SH-SY5Y (cell line): Measurements from ENCODE around the gene OXT.

Experiments used
- GATA2 ChIP-seq: IDR thresholded peaks from 2 replicates; pipeline ENCODE4 v1.6.1; 2011; ENCODE audit warnings: mild to moderate bottlenecking, low read depth, low read length
- GATA3 ChIP-seq: IDR thresholded peaks from 2 replicates; pipeline ENCODE4 v1.6.1; 2011; ENCODE audit warnings: low read depth, mild to moderate bottlenecking, low read length, moderate library complexity

DNA sequence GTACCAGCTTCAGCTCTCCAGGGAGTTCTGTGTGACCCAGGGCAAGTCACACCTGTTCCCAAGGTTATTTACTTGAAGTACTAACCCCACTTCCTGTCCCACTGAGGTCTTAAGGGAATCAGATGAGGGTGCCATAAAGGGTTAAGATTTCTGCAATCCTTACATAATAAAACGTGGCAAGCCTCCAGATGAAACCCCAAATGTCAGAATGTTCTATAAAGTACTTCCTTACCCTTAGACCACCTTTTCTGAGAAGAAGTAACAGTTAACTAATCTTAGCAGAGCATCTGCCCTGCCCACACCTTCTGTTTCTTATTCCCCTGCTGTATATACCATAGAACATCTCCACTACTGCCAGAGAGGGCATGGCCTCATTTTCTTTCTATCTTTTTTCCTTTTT lies 19.1 kb downstream of the OXT start:
- TF ChIP-seq GATA3, result no peak
- TF ChIP-seq GATA2, result no peak
